Cardiac muscle cell (in vitro differentiated cells and primary cell): Measurements from ENCODE around the gene DSTYK. TPM values are rescaled to one million over a fixed set of nuclear protein-coding genes. Genes with fewer than 3 reads are reported as not detected.

ENCODE experiments used
- DNase-seq, 2 donors: peaks; one replicate each; pipeline versions ENCODE4 v3.0.0 to v3.0.0-alpha.2; 2010 to 2017; ENCODE audit warnings: low read depth in 1 of 2, low spot score in 1 of 2
- H3K27ac ChIP-seq: fragments of 200-600 bp; sonication (generic); 2 replicates; pipeline ENCODE4 v1.5.1; 2016
- H3K27me3 ChIP-seq: fragments of 200-600 bp; sonication (generic); 2 replicates; pipeline ENCODE4 v1.6.0; 2016; ENCODE audit warnings: control low read depth
- H3K36me3 ChIP-seq: fragments of 200-600 bp; sonication (generic); 2 replicates; pipeline ENCODE4 v1.5.1; 2016; ENCODE audit warnings: control low read depth
- H3K4me1 ChIP-seq: fragments of 200-600 bp; sonication (generic); 2 replicates; pipeline ENCODE4 v1.8.1; 2017; ENCODE audit warnings: low read depth, mild to moderate bottlenecking, mixed run types
- H3K4me3 ChIP-seq: fragments of 200-600 bp; sonication (generic); 2 replicates; pipeline ENCODE4 v1.5.1; 2016; ENCODE audit warnings: mild to moderate bottlenecking
- H3K9me3 ChIP-seq: fragments of 200-600 bp; sonication (generic); 2 replicates; pipeline ENCODE4 v1.5.1; 2017; ENCODE audit warnings: low read depth, mild to moderate bottlenecking, control low read depth
- polyA plus RNA-seq: library from polyadenylated mRNA; unstranded; fragments of >200 nt; fragmentation: Nextera tagmentation; extraction: Ambion mirVana; gene quantifications from 2 replicates; pipeline ENCODE4 v1.2.1, GENCODE V29; 2016
- total RNA-seq: library from RNA; depleted of rRNA; stranded (reverse); fragments of >200 nt; gene quantifications from 2 replicates; pipeline ENCODE4 v1.2.3, GENCODE V29; 2016
- TF ChIP-seq, protein P1 (sequence below): IDR thresholded peaks from 2 replicates; pipeline ENCODE4 v1.5.1; 2012; ENCODE audit warnings: low read depth, mild to moderate bottlenecking, low read length

DSTYK gene, protein sequence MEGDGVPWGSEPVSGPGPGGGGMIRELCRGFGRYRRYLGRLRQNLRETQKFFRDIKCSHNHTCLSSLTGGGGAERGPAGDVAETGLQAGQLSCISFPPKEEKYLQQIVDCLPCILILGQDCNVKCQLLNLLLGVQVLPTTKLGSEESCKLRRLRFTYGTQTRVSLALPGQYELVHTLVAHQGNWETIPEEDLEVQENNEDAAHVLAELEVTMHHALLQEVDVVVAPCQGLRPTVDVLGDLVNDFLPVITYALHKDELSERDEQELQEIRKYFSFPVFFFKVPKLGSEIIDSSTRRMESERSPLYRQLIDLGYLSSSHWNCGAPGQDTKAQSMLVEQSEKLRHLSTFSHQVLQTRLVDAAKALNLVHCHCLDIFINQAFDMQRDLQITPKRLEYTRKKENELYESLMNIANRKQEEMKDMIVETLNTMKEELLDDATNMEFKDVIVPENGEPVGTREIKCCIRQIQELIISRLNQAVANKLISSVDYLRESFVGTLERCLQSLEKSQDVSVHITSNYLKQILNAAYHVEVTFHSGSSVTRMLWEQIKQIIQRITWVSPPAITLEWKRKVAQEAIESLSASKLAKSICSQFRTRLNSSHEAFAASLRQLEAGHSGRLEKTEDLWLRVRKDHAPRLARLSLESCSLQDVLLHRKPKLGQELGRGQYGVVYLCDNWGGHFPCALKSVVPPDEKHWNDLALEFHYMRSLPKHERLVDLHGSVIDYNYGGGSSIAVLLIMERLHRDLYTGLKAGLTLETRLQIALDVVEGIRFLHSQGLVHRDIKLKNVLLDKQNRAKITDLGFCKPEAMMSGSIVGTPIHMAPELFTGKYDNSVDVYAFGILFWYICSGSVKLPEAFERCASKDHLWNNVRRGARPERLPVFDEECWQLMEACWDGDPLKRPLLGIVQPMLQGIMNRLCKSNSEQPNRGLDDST
- total RNA-seq, result 7.8 and 11.3 TPM in 2 replicates
- polyA plus RNA-seq, result 8.8 and 13.5 TPM in 2 replicates

DNA sequence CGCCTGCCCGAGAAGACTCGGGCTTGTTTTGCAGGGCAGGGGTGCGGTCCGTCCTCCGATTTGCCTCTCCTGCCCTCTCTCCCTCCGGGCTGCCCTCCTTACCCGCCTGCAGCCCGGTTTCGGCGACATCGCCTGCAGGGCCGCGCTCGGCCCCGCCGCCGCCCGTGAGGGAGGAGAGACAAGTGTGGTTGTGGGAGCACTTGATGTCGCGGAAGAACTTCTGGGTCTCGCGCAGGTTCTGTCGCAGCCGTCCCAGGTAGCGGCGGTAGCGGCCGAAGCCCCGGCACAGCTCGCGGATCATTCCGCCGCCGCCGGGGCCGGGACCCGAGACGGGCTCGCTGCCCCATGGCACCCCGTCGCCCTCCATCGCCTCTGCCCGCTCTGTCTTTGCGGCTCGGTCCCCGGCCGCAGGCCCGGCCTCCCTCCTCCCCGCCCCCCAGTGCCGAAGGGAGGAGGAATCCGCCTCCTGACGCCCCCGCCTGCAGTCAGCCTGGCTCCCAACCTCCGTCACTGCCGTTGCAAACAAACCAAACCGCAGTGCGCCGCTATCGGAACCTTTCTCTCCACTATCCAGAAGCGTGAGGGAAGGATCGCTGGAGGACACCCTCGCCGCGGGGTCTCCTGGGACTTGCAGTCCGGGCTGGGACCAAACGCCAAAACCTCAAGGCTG lies at the start of gene DSTYK:
DSTYK (minus strand) TSS at position 534 of the 670 bp plus-strand sequence; CDS start at position 367, 167 bp downstream.
- peak within 1 kb of the TSS; percentile 73 for H3K4me3 ChIP-seq
- H3K27ac ChIP-seq, result peak within 1 kb of the TSS; percentile 97
- no peaks in the 10 kb centered on the region for H3K9me3 ChIP-seq
- DNase-seq, result peak; percentile 96 to 98
- TF ChIP-seq, protein P1, sequence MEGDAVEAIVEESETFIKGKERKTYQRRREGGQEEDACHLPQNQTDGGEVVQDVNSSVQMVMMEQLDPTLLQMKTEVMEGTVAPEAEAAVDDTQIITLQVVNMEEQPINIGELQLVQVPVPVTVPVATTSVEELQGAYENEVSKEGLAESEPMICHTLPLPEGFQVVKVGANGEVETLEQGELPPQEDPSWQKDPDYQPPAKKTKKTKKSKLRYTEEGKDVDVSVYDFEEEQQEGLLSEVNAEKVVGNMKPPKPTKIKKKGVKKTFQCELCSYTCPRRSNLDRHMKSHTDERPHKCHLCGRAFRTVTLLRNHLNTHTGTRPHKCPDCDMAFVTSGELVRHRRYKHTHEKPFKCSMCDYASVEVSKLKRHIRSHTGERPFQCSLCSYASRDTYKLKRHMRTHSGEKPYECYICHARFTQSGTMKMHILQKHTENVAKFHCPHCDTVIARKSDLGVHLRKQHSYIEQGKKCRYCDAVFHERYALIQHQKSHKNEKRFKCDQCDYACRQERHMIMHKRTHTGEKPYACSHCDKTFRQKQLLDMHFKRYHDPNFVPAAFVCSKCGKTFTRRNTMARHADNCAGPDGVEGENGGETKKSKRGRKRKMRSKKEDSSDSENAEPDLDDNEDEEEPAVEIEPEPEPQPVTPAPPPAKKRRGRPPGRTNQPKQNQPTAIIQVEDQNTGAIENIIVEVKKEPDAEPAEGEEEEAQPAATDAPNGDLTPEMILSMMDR, result no peak
- H3K36me3 ChIP-seq, result no peaks in the 10 kb centered on the region
- no peaks in the 10 kb centered on the region for H3K4me1 ChIP-seq
- no peaks in the 10 kb centered on the region for H3K27me3 ChIP-seq

DNA sequence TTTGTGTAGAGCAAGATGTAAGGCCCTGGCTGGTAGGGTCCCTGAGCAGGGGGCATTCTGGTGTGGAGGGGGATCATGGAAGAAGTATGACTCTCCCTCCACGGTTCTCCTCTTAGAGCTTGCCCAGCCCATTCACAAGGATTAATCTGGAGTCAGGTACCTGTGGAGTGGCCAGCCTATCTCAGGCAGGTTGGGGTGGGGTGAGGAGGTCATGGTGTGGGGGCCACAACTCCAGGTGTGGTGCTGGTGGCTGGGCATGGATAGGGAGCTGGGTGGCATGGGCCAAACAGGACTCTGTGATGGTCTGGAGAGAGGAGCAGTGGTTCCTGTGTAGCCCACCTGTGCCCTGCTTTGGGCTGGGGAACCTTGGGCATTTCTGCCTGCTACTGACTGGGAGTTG lies 48.5 kb upstream of the DSTYK start:
- Histone ChIP-seq H3K9me3 (no peaks in the 10 kb centered on the region), H3K4me1 (peaks cover 9% of the 10 kb centered on the region), H3K27ac (no peak overlapping the region), H3K36me3 (no peaks in the 10 kb centered on the region), H3K27me3 (peaks cover 18% of the 10 kb centered on the region), H3K4me3 (no peak overlapping the region)
- DNase-seq, result no peak
- TF ChIP-seq, protein P1, result no peak

- Histone ChIP-seq H3K4me3 (no peak overlapping the region), H3K27ac (no peak overlapping the region), H3K9me3 (no peaks in the 10 kb centered on the region), H3K36me3 (no peaks in the 10 kb centered on the region), H3K27me3 (peaks cover 19% of the 10 kb centered on the region), H3K4me1 (peaks cover 9% of the 10 kb centered on the region)
- DNase-seq, result peak in 1 of 2 donors; percentile 45
- TF ChIP-seq, protein P1, result no peak
Observed at GRCh38 chr1:205259324-205259832, 47.9 kb upstream of the DSTYK start.

- DNase-seq, result peak in 1 of 2 donors; percentile 49
- Histone ChIP-seq H3K27ac (no peak overlapping the region), H3K27me3 (peaks cover 26% of the 10 kb centered on the region), H3K4me1 (peaks cover 9% of the 10 kb centered on the region), H3K4me3 (no peak overlapping the region), H3K9me3 (no peaks in the 10 kb centered on the region), H3K36me3 (no peaks in the 10 kb centered on the region)
- TF ChIP-seq, protein P1, result no peak
Observed at GRCh38 chr1:205258719-205259118, 47.2 kb upstream of the DSTYK start.

- H3K4me3 ChIP-seq, result no peak overlapping the region
- no peak for DNase-seq
- TF ChIP-seq, protein P1, result no peak
- peaks cover 9% of the 10 kb centered on the region for H3K4me1 ChIP-seq
- H3K9me3 ChIP-seq, result no peaks in the 10 kb centered on the region
- H3K27me3 ChIP-seq, result peaks cover 30% of the 10 kb centered on the region
- no peaks in the 10 kb centered on the region for H3K36me3 ChIP-seq
- no peak overlapping the region for H3K27ac ChIP-seq
Observed at GRCh38 chr1:205258261-205258691, 46.8 kb upstream of the DSTYK start.
